Cerebellar nuclear complex (tissue), 1 donor: ENCODE measurements around the gene SCIMP.
"Not testable (repeated sequence)": the region's sequence is repeated elsewhere in the genome, so short reads cannot be mapped to it uniquely, and the experiment has no call there.

Experiments
- DNase-seq, 2 experiments: peaks; one replicate each; lab custom pipeline; 2025; lab: John Stamatoyannopoulos, UW

SCIMP gene

DNA sequence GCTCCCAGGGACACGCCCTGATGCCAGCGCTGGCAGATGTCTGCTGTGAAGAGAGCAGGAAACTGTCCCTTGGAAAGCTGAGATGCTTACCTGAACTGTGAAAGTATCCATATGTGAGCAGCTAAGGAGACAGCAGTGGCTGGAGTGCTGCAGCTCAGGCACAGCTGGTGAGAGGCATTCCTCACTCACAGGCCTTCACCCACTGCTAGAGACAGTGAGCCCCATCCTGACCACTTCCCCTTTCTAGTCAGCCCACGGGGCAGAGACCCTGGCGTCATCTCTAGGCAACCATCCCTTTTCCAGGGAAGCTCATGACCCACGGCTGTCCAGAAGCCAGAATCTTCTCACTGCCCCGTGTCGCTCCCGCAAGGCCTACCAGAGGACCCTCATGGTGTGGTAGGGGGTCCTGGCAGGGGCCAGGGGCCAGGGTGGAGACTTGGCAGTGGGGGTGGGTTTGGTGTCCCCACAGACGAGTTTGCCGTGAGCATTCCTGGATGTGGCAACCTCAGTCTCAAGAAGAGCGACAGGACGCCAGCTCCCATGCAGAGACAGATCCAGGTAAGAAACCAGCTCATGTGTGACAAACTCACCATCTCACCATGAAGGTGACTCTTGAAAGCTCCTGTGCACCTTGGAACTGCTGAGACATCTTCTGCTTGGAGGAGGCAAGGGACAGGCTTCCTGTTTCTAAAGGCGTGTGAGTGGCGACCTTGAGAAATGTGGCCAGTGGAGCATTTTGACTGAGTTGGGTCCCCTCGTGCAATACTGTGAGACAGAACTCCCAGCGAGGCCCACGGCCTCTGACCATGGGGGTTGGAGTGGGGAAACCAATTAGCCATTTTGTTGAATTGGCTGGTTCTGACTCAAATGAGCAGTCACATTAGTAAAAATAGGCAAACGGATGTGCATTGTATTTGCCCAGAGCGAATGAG is at the start of gene SCIMP:
SCIMP (minus strand) TSS at position 216 of the 932 bp plus-strand sequence; CDS start at position 111, 105 bp downstream.
- DNase-seq: no peak

DNA sequence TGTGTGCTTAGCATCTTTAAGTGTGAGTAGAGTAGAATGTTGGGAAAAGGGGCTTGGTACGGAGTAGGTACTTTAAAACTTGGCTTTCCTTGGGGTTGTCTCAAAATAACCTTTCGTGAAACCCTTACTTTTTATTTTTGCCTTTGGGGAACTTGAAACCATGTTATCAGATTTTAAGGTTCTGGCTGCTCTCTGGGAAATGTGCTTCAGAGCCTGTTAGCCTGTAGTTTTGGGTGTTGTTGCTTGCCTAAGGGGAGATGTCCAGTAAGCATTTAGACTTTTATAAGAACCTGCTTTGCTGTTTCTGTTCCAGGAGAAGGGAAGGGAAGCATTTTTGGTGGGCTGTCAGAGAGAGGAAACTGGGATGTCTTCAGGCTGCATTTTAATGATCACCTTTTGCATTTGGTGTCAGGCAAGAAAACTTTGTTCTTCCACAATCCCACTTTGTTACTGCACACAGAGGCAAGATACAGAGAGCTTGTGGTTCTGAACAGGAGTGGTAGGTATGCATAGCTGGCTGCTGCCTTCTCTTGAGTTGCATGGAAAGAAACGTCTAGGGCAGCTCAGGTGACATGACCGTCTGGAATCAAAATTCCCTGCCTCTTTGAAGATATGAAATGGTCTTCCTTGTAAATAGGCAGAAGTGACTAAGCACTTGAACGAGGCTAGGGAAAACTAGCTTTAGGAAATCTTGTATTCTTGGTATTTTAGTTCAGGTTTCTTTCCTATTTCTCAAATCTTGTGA is 49.1 kb upstream of the SCIMP start:
- no peak for DNase-seq

DNA sequence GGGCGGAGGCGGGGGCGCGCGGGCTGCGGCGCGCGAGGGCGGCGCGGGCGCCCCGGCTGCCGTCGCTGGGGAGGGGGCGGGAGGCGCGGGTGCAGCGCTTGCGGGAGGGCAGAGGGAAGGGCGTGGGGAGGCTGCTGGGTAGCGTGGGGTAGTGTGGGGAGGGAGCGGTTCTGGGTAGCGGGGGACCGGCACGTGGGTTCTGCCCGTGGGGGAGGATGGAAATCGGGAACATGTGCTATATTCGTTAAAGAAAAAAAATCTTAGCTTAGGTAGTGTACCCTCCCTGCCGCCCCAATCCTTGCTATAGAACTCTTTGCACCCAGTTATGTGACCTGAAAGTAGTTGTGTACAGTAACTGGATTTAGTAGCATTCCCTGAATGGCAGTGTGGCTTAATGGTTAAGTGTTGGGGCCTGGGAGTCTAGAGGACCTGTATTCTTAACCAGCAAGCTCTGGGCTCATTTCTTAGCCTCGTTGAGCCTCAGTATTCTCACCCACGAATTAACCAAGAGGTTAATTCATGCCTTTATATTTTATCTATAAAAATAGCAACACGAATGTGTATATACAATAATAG is 48.1 kb upstream of the SCIMP start:
- DNase-seq: no peak

DNA sequence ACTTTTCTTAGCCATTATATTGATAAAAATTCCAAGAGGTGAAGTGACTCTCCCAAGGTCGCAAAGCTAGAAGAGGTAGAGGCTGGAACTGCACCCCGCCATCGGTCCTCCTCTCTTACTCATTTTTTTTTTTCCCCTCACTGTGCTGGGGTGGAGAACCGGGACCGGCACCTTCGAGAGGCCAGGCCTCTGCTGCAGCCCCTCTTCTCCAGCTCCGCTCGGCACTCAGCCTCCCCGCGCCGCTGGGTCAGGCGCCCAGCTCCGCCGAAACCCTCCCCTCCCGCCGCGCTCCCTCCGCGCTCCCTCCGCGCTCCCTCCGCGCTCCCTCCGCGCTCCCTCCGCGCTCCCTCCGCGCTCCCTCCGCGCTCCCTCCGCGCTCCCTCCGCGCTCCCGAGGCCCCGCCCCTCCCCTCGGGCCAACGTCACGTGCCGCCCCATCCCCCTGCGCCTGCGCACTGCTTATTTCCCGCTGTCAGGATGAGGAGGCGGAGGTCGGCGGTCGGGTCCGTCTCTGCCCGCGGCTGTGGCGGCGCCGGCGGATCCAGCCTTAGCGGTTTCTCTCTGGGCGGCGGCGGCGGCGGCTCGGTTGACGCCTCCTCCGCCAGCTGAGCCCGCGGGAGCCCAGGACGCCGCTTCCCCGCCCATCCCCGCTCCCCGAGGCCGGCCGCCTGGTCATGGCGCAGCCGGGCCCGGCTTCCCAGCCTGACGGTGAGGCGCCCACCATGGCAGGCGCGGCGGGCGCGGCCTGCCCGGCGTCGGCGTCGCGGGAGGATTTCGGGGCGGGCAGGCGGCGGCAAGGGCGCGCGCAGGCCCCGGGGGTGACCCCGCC is 47.4 kb upstream of the SCIMP start, which contains the start of gene RABEP1:
RABEP1 (plus strand) TSS at position 471 of the 828 bp plus-strand sequence; CDS start at position 674, 203 bp downstream.
- DNase-seq: peak in 1 of 2 experiments; percentile 7

DNA sequence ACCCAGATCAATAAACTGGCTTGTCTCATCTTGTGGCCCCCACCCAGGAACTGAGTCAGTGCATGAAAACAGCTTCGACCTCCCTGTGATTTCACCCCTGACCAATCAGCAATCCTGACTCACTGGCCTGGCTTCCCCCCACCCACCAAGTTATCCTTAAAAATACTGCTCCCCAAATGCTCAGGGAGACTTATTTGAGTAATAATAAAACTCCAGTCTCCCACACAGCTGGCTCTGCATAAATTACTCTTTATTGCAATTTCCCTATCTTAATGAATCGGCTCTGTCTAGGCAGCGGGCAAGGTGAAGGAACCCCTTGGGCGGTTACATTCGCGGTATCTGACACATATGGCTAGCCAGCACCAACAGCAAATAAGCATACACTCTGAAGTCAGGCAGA is 37.7 kb upstream of the SCIMP start:
- no peak for DNase-seq

DNA sequence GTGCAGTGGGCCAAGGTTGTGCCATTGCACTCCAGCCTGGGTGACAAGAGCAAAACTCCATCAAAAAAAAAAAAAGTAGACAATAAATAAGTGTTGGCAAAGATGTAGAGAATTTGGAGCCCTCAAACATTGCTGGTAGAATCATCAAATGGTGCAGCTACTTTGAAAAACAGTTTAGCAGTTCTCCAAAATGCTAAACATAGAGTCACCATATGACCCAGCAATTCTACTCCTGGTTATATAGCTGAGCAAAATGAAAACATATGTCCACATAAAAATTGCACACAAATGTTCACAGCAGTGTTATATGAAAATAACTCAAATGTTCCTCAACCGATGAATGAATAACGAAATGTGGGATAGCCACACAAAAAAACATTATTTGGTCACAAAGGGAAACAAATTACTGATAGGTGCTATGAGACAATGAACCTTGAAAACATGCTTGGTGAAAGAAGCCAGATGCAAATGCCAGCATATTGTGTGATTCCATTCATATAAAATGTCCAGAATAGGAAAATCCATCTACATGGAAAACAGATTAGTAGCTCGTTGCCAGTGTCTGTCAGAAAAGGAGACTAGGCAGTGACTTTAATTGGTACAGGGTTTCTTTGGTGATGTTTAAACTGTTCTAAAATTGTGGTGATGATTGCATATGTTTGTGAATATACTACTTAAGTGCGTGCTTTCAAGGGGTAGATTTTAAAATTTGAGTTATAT is 34.7 kb upstream of the SCIMP start:
- DNase-seq: no peak

DNA sequence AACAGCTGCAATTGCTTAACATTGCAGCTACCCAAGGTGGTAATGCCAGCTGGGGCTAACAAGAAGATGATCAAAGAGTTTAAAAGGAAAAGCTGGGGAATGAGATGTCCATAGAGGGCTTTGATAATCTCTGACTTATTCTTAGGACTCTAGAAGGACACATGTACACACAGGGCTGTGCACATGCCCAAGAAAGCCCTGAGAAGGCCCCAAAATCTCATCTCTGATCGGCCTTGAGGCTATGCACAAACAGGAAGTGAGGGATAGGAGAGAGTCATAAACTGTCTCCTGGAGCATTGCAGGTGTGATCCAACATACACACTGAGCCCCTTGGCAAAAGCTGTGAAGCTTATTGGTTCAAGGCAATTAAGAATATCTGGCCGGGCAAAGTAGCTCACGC is 30.2 kb upstream of the SCIMP start:
- no peak for DNase-seq

DNA sequence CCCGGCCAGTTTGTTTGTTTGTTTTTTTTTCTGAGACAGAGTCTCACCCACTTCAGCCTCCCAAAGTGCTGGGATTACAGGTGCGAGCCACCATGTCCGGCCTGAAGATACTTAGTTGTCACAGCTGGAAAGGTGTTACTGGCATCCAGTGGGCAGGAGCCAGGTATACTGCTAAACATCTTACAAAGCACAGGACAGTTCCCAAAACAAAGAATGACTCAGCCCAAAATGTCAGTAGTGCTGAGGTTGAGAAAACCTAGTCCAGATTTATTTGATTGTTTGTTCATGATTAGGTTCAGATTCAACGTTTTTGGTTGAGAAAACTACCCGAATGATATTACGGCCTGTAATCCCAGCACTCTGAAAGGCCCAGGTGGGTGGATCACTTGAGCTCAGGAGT is 28.8 kb upstream of the SCIMP start:
- DNase-seq: no peak

DNA sequence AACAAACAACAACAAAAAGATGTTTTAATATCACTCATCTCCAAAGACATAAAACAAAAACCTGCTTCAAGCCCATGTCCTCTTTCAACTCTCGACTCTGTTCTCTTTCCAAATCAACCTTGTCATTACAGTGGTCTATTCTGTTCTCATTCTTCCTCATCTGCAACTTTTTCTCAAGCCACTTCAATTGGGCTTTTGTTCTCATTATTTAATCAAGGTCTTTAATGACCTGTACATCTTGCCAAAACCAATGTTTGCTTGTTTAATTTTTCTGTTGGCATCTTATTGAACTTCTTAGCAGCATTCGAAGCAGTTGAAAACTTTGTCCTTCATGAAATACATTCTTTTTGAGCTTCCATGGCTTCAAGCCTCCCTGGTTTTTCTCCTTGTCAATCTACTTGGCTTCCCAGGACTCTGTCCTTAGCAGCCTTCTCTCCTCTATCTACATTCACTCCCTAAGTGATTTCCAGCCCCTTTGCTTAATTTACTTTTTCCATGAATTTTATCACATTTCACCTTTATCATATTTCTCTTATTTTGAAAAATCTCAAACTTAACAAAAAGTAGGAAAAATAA is 27.8 kb upstream of the SCIMP start:
- DNase-seq: no peak

DNA sequence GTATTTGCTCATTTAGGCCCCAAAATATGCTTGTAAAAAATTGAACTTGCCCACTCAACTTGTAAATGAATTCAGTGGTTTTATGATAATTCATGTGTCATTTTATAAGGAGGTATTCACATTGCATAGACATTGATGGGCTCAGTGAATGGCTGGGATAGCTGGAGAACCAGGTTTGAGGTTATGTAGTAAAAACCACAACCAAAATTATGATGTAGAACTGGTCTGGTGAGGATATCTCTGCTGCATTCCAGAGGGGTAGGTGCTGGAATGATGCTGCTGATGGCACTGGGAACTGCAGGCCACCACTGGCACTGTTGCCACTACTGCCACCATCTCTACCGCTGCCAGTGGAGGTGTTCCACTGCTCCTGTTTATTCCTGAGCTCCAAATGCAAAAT is 25.9 kb upstream of the SCIMP start:
- no peak for DNase-seq

DNA sequence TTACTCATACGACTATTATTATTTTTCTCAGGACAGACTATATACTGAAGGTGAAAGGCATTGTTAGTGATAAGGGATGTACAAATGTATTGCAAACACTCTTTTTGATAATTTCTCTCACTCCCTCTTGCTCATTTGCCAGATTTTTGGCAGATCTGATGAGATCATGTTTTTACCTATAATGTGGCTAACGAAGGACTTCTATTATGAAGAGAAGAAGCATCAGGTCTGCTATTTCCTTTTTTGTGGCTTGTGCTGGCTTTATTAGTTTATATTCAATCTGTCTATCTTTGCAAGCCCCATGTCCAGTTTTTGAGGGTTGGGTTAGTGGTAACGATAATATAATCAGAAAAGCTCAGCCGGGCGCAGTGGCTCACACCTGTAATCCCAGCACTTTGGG is 22.5 kb upstream of the SCIMP start:
- DNase-seq: no peak

DNA sequence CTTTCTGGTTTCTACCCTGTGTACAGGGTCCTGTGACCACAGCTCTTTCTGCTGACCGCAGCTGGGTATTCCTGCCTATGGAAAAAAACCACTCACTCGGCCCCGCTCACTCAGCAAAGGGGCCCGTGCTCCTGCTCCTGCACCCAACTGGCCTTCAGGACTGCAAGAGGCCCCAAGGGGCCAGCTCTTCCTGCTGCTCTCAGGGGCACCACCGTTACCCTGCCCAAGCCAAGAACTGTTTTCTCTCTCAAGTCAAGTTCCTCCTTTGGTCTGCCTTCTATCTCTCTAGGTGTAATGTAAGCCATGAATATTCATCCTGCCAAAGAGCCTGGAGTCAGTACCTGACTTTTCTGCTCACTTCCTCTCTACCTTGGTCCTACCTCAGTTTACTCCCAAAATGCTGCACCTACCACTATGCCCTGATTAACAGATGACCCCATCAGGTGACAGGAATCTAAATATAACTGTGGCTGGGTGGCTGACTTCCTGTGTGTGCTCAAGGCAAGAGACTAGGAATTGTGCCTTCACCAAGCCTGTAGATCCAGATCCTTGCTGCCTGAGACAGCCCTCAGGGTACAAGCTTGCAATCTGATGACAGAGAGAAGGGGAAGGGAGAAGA is 20.4 kb upstream of the SCIMP start:
- no peak for DNase-seq

DNA sequence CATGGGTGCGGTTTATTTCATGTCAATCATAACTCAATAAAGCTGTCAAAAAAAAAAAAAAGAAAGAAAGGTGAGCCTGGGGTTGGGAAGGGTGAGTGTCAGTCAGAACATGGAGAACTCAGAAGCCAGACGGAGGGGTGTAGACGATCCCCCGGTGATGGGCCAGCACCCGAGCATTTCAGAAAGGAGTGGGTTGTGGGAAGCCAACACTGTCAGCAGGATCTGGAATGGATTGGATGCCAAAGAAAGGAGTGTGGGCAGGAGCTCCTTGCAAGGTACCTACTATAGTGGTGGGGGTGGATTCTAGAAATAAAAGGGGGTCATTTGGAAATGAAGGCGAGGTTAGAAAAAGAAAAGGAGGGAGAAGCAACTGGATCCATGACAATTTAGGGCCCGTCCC is 19.8 kb upstream of the SCIMP start:
- DNase-seq: no peak

DNA sequence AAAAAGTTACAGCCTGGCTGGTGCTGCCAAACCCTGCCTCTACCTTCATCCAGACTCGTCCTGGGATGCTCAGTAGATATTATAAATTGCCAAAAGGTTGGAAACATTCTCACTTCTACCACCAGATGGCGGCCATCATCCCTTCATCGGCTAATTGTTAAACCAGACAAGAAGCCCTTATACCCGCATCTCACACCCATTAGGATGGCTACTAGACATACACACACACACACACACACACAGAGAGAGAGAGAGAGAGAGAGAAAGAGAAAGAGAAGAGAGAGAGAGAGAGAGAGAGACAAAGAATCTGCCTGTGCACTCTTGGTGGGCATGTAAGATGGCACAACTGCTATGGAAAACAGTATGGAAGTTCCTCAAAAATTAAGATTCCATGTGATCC is 15.0 kb upstream of the SCIMP start:
- DNase-seq: no peak

DNA sequence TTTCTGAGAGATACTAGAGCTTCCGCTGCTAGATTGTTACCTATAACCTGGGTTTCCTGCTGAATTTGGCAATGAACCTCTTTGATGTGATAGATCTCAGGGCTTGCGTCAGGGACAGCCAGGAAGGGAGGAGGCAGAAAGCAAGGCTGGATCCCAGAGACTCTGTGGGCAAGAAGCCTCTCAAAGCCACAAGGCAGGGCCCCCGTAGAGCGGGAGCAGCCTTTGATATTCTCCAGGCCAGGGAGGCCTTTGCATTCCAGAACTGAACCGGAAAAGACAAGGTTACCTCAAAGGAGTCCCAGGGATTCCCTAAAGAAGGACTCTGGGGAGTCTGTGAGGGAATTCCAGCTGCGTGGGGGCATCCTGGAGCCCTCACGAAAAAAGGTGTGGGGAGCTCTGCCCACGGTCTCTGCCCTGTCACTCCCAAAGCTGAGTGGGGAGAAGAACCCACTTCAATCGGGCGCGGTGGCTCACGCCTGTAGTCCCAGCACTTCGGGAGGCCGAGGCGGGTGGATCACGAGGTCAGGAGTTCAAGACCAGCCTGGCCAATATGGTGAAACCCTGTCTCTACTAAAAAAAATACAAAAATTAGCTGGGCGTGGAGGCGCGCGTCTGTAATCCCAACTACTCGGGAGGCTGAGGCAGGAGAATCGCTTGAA is 14.3 kb upstream of the SCIMP start:
- DNase-seq: no peak

DNA sequence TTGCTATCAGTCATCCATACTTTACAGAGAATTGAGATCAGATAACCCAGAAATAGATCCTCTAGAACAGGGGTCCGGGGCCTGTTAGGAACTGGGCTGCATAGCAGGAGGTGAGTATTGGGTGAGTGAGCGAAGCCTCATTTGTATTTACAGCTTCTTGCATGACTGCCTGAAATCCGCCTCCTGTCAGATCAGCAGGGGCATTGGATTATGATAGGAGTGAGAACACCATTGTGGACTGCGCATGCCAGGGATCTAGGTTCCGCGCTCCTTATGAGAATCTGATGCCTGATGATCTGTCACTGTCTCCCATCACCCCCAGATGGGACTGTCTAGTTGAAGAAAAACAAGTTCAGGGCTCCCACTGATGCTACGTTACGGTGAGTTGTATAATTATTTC is 13.0 kb upstream of the SCIMP start:
- no peak for DNase-seq

DNA sequence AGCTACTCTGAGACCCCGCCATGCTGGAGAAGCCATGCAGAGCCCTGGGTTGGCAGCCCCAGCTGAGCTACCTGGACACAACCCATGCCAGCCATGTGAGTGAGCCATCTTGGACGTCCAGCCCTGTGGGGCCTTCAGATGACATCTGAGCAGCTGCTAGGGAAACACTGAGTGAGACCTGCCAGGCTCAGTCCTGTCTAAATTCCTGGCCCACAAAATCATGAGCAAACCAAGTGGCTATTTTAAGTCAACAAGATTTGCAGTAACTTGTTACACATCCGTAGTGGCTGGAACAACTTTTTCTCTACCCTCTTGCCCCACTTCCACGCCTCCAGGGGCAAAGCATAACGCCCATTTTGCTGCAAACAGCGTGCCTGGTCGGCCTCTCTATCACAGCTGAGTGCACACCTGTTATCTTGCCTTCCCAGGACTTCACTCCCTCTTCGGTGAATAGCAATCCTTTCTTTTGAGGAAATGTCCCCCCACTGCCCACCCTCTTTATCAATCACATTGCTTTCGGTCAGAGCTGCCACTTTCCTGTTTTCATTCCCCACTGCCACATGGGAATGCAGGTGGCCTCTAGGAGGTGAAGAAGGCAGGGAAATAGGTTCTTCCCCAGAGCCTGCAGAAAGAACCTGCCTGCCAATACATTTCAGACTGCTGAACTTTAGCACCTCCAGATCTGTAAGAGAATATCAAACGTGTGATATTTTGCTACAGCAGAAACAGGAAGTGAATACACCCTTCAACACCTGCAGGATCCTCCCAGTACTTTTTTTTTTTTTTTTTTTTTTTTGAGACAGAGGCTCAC is 7.4 kb upstream of the SCIMP start:
- no peak for DNase-seq

DNA sequence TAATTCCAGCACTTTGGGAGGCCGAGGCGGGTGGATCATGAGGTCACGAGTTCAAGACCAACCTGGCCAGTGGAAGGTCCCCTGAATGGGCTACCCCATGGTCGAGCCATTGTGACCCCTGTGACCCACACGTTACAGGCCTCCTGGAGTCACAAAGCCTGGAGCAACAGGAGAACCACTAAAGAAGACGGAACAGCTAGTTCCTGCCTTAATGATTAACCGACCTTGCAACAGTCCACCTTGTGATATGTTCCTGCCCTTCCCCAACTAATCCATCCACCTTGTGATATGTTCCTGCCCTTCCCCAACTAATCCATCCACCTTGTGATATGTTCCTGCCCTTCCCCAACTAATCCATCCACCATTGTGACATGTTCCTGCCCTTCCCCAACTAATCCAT is 5.1 kb upstream of the SCIMP start:
- not testable (repeated sequence) for DNase-seq

DNA sequence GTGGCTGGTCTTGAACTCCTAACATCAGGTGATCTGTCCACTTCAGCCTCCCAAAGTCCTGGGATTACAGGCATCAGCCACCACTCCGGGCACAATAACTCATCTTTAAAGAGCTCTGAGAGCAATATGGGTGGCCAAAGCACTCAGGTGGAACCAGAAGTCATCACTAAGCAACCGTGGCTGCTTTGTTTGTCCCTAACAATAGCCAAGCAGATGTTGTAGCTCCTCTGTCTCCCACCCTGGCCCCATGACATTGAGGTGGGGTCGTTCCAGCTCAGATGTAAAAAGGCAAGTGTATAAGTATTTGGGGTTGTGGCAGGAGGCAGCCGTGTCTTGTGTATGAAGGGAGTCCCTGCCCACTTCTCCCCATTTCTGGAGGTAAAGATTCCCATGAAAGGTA is 3.7 kb upstream of the SCIMP start:
- DNase-seq: no peak
